Thyroid gland (tissue), 4 donors: ENCODE results near the gene TFB1M. TPM values are rescaled to one million over a fixed set of nuclear protein-coding genes. Genes with fewer than 3 reads are reported as not detected.

ENCODE experiments used
- DNase-seq, 2 donors: peaks; one replicate each; pipeline ENCODE4 v3.0.0-alpha.2; 2019
- H3K27ac ChIP-seq, 3 donors: fragments of 200-600 bp; sonication (generic); 1 replicate in 2 of 3; 2 replicates in 1 of 3; pipeline ENCODE4 v1.5.1; 2016 to 2019; ENCODE audit warnings: mild to moderate bottlenecking in 1 of 3, moderate library complexity in 1 of 3
- H3K27me3 ChIP-seq: fragments of 200-600 bp; sonication (generic); one replicate; pipeline ENCODE4 v1.5.1; 2019
- H3K36me3 ChIP-seq, 2 donors: fragments of 200-600 bp; sonication (generic); one replicate each; pipeline ENCODE4 v1.5.1; 2016 to 2019
- H3K4me1 ChIP-seq, 2 donors: fragments of 200-600 bp; sonication (generic); one replicate each; pipeline ENCODE4 v1.5.1; 2017 to 2019
- H3K4me3 ChIP-seq, 3 donors: fragments of 200-600 bp; sonication (generic); replicated peaks in 1 of 3; 1 replicate in 2 of 3; 2 replicates in 1 of 3; pipeline ENCODE4 v1.5.1; 2016; ENCODE audit warnings: mild to moderate bottlenecking in 1 of 3
- H3K9me3 ChIP-seq: fragments of 200-600 bp; sonication (generic); one replicate; pipeline ENCODE4 v1.5.1; 2017
- POLR2A ChIP-seq, 2 donors: fragments of 450-650 bp; IDR thresholded peaks; one replicate each; pipeline ENCODE4 v1.6.1; 2017; ENCODE audit warnings: antibody characterized with exemption in 2 of 2, mild to moderate bottlenecking in 2 of 2, moderate library complexity in 1 of 2
- WGBS, 2 donors: methylation state at CpG; one replicate each; pipeline ENCODE4 v1.1.5; 2017; 5-methylcytosine and 5-hydroxymethylcytosine counted together
- intact Hi-C: fragments of 100-400 bp; cut with DNase I; formaldehyde crosslinking; loops from one replicate; pipeline ENCODE4 v1.15.1; 2023
- total RNA-seq, 4 donors: library from RNA; depleted of rRNA; stranded (reverse); fragments of >200 nt; gene quantifications; one replicate each; pipeline ENCODE4 v1.2.3, GENCODE V29; 2016
- TF ChIP-seq, protein P1 (sequence below), 6 experiments: fragments of 200-600 bp in 3 of 6; fragments of 450-650 bp in 3 of 6; sonication (generic) in 3 of 6; IDR thresholded peaks; one replicate each; pipeline ENCODE4 v1.5.1; 2016 to 2019; ENCODE audit warnings: antibody characterized with exemption in 6 of 6, mild to moderate bottlenecking in 2 of 6, inconsistent platforms in 1 of 6, moderate library complexity in 1 of 6

TFB1M gene
- total RNA-seq, 4 donors from 2014 or later: 13.9 to 28.1 (median 21.2) TPM

DNA sequence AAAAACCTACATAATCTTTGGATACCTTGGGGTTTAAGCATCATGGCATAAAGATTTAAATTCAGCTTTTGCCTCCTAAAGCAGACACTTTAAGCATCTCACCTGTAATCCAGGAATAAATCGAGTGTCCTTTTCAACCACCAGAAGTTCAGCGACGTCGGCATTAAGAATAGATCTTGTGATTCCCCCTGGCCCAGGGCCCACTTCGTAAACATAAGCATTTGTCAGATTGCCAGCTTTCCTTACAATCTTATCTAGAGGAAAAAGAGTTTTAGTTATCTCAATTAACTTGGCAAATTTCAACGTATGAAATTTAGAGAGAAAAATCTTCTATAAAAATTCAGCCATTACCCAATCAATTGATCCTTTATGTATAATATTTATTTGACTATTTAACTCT is 3.2 kb downstream of the TFB1M start:
- Histone ChIP-seq H3K27me3 (no peaks in the 10 kb centered on the region), H3K36me3 (no peaks in the 10 kb centered on the region), H3K27ac (no peak overlapping the region), H3K4me1 (peaks cover 0 to 4% of the 10 kb centered on the region in 2 donors), H3K9me3 (no peaks in the 10 kb centered on the region), H3K4me3 (no peak overlapping the region)
- TF ChIP-seq, protein P1, sequence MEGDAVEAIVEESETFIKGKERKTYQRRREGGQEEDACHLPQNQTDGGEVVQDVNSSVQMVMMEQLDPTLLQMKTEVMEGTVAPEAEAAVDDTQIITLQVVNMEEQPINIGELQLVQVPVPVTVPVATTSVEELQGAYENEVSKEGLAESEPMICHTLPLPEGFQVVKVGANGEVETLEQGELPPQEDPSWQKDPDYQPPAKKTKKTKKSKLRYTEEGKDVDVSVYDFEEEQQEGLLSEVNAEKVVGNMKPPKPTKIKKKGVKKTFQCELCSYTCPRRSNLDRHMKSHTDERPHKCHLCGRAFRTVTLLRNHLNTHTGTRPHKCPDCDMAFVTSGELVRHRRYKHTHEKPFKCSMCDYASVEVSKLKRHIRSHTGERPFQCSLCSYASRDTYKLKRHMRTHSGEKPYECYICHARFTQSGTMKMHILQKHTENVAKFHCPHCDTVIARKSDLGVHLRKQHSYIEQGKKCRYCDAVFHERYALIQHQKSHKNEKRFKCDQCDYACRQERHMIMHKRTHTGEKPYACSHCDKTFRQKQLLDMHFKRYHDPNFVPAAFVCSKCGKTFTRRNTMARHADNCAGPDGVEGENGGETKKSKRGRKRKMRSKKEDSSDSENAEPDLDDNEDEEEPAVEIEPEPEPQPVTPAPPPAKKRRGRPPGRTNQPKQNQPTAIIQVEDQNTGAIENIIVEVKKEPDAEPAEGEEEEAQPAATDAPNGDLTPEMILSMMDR (IDR thresholded peaks at IDR 0.05): no peak
- TF ChIP-seq POLR2A (IDR thresholded peaks at IDR 0.05): no peak
- intact Hi-C loops: no loop called here
- WGBS, 2 donors: 72 to 81% methylated on average over 6 of the region's 6 CpGs
- DNase-seq: no peak

DNA sequence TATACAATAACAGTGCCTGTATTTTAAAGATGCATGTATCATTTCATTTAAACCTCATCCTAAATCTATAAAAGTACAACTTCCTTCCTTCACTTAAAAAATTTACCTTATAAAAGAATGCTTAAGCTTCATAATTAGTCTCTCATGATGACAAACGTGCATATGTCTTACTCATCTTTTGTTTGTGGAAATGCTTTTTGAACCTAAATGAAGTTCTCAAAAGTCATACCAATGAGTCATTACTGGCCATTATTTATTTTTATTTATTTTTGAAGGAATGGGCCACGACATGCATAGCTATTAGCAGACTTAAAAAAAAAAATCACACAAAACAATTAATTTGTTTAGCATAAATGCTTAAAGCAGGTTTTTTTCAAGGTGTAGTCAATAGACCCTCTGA is 3.7 kb downstream of the TFB1M start:
- peaks cover 0 to 4% of the 10 kb centered on the region in 2 donors for H3K4me1 ChIP-seq
- DNase-seq: no peak
- no peak for TF ChIP-seq POLR2A (IDR thresholded peaks at IDR 0.05)
- TF ChIP-seq, protein P1 (IDR thresholded peaks at IDR 0.05): no peak
- WGBS, 2 donors: 83 to 88% methylated on average over 2 of the region's 2 CpGs
- no peaks in the 10 kb centered on the region for H3K36me3 ChIP-seq
- H3K9me3 ChIP-seq: no peaks in the 10 kb centered on the region
- intact Hi-C loops: no loop called here
- no peak overlapping the region for H3K4me3 ChIP-seq
- no peak overlapping the region for H3K27ac ChIP-seq
- no peaks in the 10 kb centered on the region for H3K27me3 ChIP-seq

DNA sequence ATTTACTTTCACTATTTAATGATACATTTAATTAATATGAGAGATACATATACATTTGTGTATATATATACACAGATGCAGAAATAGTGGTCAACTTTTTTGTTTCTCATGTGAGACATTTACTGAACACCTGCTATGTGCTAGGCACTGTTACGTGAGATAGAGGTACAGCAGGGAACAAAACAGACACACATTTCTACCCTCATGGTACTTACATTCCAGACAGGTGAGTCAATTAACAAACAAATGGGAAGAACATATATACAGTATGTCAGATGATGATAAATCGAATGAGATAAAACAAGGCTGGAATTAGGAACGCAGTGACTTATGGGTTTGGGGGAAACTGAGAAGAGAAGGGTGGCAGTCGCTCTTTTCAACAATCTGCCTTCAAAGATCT is 5.1 kb downstream of the TFB1M start:
- TF ChIP-seq POLR2A (IDR thresholded peaks at IDR 0.05): no peak
- TF ChIP-seq, protein P1 (IDR thresholded peaks at IDR 0.05): no peak
- DNase-seq: no peak
- no peak overlapping the region for H3K4me3 ChIP-seq
- no peak overlapping the region for H3K27ac ChIP-seq
- H3K36me3 ChIP-seq: no peaks in the 10 kb centered on the region
- 96% methylated on average over 4 of the region's 4 CpGs for WGBS, 2 donors
- intact Hi-C loops: no loop called here
- peaks cover 0 to 4% of the 10 kb centered on the region in 2 donors for H3K4me1 ChIP-seq
- H3K27me3 ChIP-seq: no peaks in the 10 kb centered on the region
- H3K9me3 ChIP-seq: no peaks in the 10 kb centered on the region

DNA sequence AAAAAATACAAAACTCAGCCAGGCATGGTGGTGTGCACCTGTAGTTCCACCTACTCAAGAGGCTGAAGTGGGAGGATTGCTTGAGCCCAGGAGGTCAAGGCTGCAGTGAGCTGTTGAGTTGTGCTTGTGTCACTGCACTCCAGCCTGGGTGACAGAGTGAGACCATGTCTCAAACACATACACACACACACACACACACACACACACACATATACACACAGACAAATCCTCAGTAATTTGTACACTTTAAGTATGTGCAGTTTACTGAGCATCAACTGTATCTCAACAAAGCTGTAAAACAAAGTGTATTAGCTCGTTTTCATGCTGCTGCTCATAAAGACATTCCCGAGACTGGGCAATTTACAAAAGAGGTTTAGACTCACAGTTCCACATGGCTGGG is 7.3 kb downstream of the TFB1M start:
- Histone ChIP-seq H3K4me3 (no peak overlapping the region), H3K9me3 (no peaks in the 10 kb centered on the region), H3K27me3 (no peaks in the 10 kb centered on the region), H3K36me3 (no peaks in the 10 kb centered on the region), H3K27ac (no peak overlapping the region), H3K4me1 (no peaks in the 10 kb centered on the region)
- DNase-seq: no peak
- TF ChIP-seq, protein P1 (IDR thresholded peaks at IDR 0.05): no peak
- TF ChIP-seq POLR2A (IDR thresholded peaks at IDR 0.05): no peak
- intact Hi-C loops: no loop called here
- 87 to 94% methylated on average over 2 of the region's 2 CpGs for WGBS, 2 donors

DNA sequence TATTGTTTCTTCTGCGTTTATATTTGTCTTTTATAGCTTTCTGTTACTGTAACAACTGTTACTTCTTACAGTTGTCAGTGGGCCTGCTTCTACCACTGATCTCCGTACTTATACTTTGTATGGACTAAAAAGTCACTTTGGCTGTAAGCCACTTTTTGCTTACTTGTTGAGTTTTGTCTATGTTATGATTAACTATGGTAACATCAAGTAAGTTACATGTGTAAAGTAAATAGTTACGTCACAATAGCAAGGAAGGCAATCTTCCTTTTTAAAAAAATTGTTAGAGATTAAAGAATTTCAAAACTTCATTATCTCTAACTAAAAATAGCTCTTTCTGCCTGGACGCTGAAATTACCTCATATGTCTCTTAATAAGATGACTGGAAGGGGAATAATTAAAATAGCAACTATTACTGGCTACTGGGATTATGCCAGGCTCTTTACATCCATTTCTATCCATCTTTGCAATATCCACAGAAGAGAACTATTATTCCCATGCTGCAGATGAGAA is 10.9 kb downstream of the TFB1M start:
- no peak overlapping the region for H3K27ac ChIP-seq
- no peaks in the 10 kb centered on the region for H3K27me3 ChIP-seq
- no peaks in the 10 kb centered on the region for H3K36me3 ChIP-seq
- no peak for DNase-seq
- no peak overlapping the region for H3K4me3 ChIP-seq
- H3K4me1 ChIP-seq: no peaks in the 10 kb centered on the region
- no peak for TF ChIP-seq POLR2A (IDR thresholded peaks at IDR 0.05)
- TF ChIP-seq, protein P1 (IDR thresholded peaks at IDR 0.05): no peak
- intact Hi-C loops: no loop called here
- 77 to 93% methylated on average over 4 of the region's 4 CpGs for WGBS, 2 donors
- no peaks in the 10 kb centered on the region for H3K9me3 ChIP-seq
